Left ventricle myocardium inferior (tissue), 1 donor: ENCODE results near the gene MEGF9. TPM values are rescaled to one million over a fixed set of nuclear protein-coding genes. Genes with fewer than 3 reads are reported as not detected.

Source experiments
- DNase-seq: peaks from one replicate; pipeline ENCODE4 v3.0.0-alpha.2; 2020
- H3K27ac ChIP-seq: fragments of 200-600 bp; replicated peaks from 2 replicates; pipeline ENCODE4 v1.8.0; 2021
- H3K27me3 ChIP-seq: fragments of 200-600 bp; 2 replicates; pipeline ENCODE4 v1.8.0; 2021; ENCODE audit warnings: low read depth
- H3K36me3 ChIP-seq: fragments of 200-600 bp; 2 replicates; pipeline ENCODE4 v1.8.0; 2021
- H3K4me1 ChIP-seq: fragments of 200-600 bp; 2 replicates; pipeline ENCODE4 v1.8.0; 2021
- H3K4me3 ChIP-seq: fragments of 200-600 bp; 2 replicates; pipeline ENCODE4 v1.8.0; 2021; ENCODE audit warnings: mild to moderate bottlenecking, moderate library complexity
- H3K9me3 ChIP-seq: fragments of 200-600 bp; replicated peaks from 2 replicates; pipeline ENCODE4 v1.8.0; 2021
- CTCF ChIP-seq: fragments of 200-600 bp; IDR thresholded peaks from 2 replicates; pipeline ENCODE4 v1.8.0; 2021; ENCODE audit warnings: antibody characterized with exemption, mild to moderate bottlenecking, borderline replicate concordance
- intact Hi-C: fragments of 100-400 bp; cut with micrococcal nuclease; formaldehyde crosslinking; loops from one replicate; pipeline ENCODE4 v1.11.0; 2022
- total RNA-seq: library from RNA; stranded (reverse); fragmentation: NEBNext Ultra II Directional; extraction: Animal tissue kit (Norgen Biotek cat#: 25700); gene quantifications from one replicate; pipeline ENCODE4 v1.2.1, GENCODE V29; 2021
- donor health status: DM: no; HTN: yes; CAD: no; lungs with severe emphysema.

Gene MEGF9
- total RNA-seq, 1 donor from 2014 or later: 5.1 TPM

DNA sequence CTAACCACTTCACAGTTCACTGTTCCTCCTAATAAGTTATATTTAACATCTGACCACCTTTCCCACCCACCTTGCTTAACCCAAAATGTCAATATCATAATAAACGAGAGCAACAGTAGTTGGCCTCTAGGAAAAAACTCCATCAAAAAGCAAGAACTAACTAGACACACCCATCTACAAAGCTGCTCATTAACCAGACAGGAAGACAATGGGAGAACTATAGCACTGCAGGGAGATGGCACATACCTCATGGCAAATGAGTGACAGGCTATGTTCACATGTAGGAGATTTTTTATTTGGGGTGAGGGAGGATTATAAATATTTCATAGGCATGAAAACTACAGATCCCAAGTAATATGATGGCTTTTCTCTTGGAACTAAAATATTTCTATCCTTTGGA is 110.7 kb downstream of the MEGF9 start:
- Histone ChIP-seq H3K4me1 (no peaks in the 10 kb centered on the region), H3K4me3 (no peak overlapping the region), H3K27ac (no peak overlapping the region), H3K36me3 (peaks cover 32% of the 10 kb centered on the region), H3K27me3 (no peaks in the 10 kb centered on the region), H3K9me3 (no peaks in the 10 kb centered on the region)
- intact Hi-C loops: no loop called here
- no peak for DNase-seq
- no peak for TF ChIP-seq CTCF

DNA sequence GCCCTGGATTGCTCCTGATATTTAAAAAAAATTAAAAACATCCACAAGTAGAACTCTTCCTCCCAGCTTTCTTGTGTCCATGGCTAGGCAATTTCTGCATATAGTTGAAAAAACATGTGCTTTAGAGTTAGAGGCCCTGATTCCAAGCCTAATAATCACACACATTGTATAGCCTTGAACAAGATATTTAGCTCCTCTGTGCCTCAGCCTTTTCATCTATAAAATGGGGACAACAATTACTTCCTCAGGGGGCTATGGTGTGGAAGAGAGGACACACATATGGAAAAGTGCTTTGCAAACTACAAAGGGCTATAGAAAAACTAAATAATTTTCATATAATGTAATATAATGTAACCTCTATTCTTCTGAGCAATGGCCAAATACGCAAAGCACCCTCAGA is 111.3 kb downstream of the MEGF9 start:
- no peak overlapping the region for H3K4me3 ChIP-seq
- H3K27ac ChIP-seq: no peak overlapping the region
- H3K4me1 ChIP-seq: no peaks in the 10 kb centered on the region
- no peak for TF ChIP-seq CTCF
- no peak for DNase-seq
- no peaks in the 10 kb centered on the region for H3K9me3 ChIP-seq
- peaks cover 32% of the 10 kb centered on the region for H3K36me3 ChIP-seq
- intact Hi-C loops: no loop called here
- H3K27me3 ChIP-seq: no peaks in the 10 kb centered on the region

GRCh38 chr9:120593955-120594277 is 120.4 kb downstream of the MEGF9 start:
- H3K4me3 ChIP-seq: no peak overlapping the region
- DNase-seq: no peak
- no peaks in the 10 kb centered on the region for H3K27me3 ChIP-seq
- H3K4me1 ChIP-seq: no peaks in the 10 kb centered on the region
- intact Hi-C loops: no loop called here
- peaks cover 5% of the 10 kb centered on the region for H3K9me3 ChIP-seq
- no peak for TF ChIP-seq CTCF
- no peaks in the 10 kb centered on the region for H3K36me3 ChIP-seq
- no peak overlapping the region for H3K27ac ChIP-seq

DNA sequence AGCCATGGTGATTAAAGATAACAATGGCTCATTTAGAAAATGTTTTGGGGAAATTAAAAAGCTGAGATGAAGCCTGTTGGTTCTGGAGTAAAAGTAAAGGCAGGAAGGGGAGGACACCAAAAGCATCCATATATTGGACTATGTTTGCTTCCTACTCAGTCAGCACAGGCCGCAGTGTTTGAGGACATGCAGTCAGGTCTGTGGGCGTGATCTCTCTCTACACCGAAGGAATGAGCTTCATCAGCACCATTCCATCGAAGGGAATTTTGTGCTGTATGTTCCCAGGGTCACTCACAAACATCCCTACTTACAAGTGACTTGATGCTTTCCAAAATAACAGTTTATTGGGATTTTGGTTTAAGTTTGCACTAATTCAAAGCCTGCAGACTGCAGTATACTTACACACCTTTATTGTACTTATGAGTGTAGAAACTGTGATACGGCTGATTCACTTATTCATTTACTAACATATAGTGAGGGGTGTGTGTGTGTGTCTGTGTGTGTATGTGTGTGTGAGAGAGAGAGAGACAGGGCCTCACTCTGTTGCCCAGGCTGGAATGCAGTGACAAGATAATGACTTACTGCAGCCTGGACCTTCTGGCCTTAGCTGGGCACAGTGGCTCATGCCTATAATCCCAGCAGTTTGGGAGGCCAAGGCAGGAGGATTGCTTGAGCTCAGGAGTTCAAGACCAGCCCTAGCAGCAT is 120.9 kb downstream of the MEGF9 start:
- no peak for TF ChIP-seq CTCF
- no peaks in the 10 kb centered on the region for H3K4me1 ChIP-seq
- H3K9me3 ChIP-seq: peaks cover 5% of the 10 kb centered on the region
- H3K27ac ChIP-seq: no peak overlapping the region
- intact Hi-C loops: no loop called here
- no peak overlapping the region for H3K4me3 ChIP-seq
- H3K27me3 ChIP-seq: no peaks in the 10 kb centered on the region
- DNase-seq: no peak
- no peaks in the 10 kb centered on the region for H3K36me3 ChIP-seq

GRCh38 chr9:120592210-120592609 is 122.1 kb downstream of the MEGF9 start:
- H3K9me3 ChIP-seq: peaks cover 5% of the 10 kb centered on the region
- H3K27me3 ChIP-seq: no peaks in the 10 kb centered on the region
- TF ChIP-seq CTCF: no peak
- H3K36me3 ChIP-seq: no peaks in the 10 kb centered on the region
- no peak overlapping the region for H3K4me3 ChIP-seq
- H3K27ac ChIP-seq: no peak overlapping the region
- peaks cover 3% of the 10 kb centered on the region for H3K4me1 ChIP-seq
- no peak for DNase-seq
- intact Hi-C loops: no loop called here

DNA sequence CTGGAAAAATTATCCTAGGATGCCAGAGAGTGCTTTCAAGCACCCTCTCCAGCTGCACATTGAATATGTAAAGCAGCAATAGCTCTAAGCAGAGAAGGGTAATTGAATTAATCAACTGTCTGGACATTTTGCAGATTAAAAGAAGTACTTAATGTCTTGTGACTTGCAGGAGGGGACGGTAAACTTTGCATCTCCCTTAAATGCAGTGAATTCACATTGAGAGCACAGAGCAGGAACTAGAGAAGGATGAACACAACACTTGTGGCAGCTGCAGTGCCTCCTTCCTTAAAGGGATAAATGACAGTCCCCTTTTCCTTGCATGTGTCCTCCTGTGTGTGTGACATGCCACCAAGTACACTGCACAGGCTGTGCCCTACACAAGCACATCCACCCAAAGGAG is 126.9 kb downstream of the MEGF9 start:
- H3K4me3 ChIP-seq: no peak overlapping the region
- intact Hi-C loops: no loop called here
- no peak for TF ChIP-seq CTCF
- no peak overlapping the region for H3K27ac ChIP-seq
- H3K36me3 ChIP-seq: no peaks in the 10 kb centered on the region
- no peak for DNase-seq
- H3K4me1 ChIP-seq: peaks cover 11% of the 10 kb centered on the region
- H3K27me3 ChIP-seq: no peaks in the 10 kb centered on the region
- peaks cover 5% of the 10 kb centered on the region for H3K9me3 ChIP-seq
